Activated CD4-positive, alpha-beta T cell treated with anti-CD3 and anti-CD28 coated beads, Interleukin-2, amount 50 U/mL, for 24 hours (primary cell): ENCODE results near the gene THBS2.

Experiments used
- DNase-seq, 2 donors: peaks; one replicate each; pipeline ENCODE4 v3.0.0-alpha.2; 2020; ENCODE audit warnings: low read depth in 1 of 2, low spot score in 1 of 2

THBS2 gene

GRCh38 chr6:169168706-169169105, 84.9 kb downstream of the THBS2 start:
- no peak for DNase-seq

- no peak for DNase-seq
Observed at GRCh38 chr6:169168302-169168630, 85.4 kb downstream of the THBS2 start.

DNA sequence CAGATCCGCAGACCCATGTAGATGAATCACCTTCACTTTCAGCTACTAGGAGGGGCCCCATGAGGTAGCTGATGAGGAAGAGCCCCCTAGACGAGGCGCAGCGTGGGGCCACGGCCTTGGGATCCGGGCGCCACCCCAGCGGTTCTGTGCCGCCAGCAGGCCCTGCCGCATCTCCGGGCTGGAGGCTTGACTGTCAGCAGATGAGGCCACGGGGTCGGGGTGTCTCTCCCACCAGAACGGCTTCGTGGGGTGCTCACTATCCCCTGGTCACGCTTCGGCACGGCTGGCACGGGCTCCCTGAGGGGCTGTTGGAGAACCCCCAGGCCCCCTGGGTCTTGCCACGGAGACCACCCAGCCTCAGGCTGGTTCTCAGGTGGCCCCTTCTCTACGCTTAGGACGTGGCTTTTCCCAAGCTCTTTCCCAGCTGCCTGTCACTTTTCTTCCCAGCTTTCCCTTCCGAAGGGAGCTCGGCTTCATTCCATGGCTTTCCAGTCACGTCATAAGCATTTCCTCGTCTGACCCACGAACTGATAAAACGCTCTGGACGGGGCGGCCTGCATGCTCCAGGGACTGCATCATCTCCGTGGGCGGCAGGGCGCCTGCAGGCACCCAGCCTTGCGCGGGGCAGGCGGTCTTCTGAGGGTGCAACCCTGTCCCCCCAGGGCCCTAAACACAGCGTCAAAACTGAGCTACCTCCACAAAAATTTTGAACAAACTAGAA, 85.9 kb downstream of the THBS2 start:
- no peak for DNase-seq

DNA sequence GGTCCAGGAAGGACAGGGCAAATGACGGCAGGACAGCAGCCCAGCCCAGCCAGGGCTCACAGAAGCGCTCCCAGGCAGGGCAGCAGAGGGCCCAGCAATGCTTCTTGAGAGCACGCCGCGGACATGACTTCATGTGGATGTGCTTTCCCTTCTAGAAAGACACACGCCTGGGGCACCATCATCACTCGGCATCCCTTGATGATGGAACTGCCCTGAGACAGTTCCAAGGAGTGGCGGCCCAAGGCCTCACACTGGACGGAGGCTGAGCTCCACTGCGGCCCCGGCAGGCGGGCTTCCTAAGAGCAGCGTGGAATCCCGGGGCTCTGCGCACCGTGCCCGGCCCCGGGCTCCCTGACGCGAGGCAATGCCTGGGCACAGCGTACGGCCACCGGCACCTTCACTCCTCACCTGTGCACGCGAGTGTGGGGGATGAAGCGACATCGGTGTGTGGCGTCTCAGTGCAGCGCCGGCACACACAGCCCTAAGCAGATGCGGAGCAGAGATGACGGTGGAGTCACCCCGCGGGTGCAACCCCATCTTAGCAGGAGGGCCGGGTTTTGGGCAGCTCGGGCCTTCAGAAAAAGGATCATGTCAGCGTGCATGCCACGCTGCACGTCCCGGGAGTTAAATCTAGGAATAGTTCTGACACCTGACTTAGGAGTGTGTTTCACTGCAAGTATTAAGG, 86.6 kb downstream of the THBS2 start:
- DNase-seq = no peak
